Frontal cortex (tissue), 4 donors: ENCODE results near the gene CSRNP2. TPM values are rescaled to one million over a fixed set of nuclear protein-coding genes. Genes with fewer than 3 reads are reported as not detected.

ENCODE experiments used
- DNase-seq, 2 donors: peaks; one replicate each; pipeline ENCODE4 v3.0.0; 2012; ENCODE audit warnings: low spot score in 2 of 2
- FAIRE-seq: peaks from 2 replicates; lab custom pipeline; 2012; peaks lifted over from hg19 to GRCh38; lab: Jason Lieb, UNC
- total RNA-seq: library from RNA; depleted of rRNA; stranded (reverse); fragments of >200 nt; gene quantifications from one replicate; pipeline ENCODE4 v1.2.3, GENCODE V29; 2014
- donor health status: control.
- donor health status: control.
- donor health status: control.

CSRNP2 gene, protein sequence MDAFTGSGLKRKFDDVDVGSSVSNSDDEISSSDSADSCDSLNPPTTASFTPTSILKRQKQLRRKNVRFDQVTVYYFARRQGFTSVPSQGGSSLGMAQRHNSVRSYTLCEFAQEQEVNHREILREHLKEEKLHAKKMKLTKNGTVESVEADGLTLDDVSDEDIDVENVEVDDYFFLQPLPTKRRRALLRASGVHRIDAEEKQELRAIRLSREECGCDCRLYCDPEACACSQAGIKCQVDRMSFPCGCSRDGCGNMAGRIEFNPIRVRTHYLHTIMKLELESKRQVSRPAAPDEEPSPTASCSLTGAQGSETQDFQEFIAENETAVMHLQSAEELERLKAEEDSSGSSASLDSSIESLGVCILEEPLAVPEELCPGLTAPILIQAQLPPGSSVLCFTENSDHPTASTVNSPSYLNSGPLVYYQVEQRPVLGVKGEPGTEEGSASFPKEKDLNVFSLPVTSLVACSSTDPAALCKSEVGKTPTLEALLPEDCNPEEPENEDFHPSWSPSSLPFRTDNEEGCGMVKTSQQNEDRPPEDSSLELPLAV
- total RNA-seq: 69.3 TPM

DNA sequence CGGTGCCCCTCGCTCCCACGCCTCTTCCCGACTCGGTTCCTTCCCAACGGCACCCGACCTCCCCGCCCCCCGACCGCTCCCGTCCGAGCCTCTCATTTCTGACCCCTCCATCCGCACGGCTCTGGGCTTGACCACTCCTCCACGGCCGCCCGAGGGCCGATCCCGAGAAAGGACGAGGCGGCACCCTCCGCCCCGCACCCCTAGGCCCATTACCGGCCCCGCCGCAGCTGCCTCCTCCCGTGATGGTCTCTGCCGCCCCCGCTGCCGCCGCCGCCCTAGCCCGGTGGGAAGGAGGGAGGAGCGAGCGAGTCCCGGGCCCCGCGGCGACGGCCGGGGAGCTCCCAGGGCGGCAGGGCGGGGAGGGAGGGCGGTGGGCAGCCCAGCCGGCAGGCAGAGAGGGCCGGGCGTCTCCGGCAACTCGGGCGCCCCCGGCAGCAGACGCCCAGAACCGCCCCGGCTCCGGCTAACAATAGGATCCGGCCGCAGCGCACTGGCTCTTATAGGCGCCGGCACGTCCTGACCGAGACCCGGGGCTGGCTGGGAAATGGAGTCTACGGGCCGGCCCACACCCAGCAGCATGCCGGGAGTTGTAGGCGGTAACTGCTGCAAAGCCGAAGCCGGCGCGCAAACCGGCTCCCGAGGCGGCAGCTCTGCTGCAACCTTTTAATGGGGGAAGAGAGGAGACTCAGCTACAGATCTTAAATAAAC lies at the start of gene CSRNP2:
CSRNP2 (minus strand) TSS at position 471 of the 708 bp plus-strand sequence. CDS start 7,035 bp downstream, outside the sequence.
- peak; percentile 93 to 94 for DNase-seq
- FAIRE-seq: no peak

- DNase-seq: no peak
- FAIRE-seq: no peak
Observed at GRCh38 chr12:51132693-51133092, 49.3 kb upstream of the CSRNP2 start.

- no peak for DNase-seq
- FAIRE-seq: no peak
Observed at GRCh38 chr12:51131745-51132521, 48.5 kb upstream of the CSRNP2 start.

- no peak for FAIRE-seq
Observed at GRCh38 chr12:51128919-51129318, 45.5 kb upstream of the CSRNP2 start.

GRCh38 chr12:51127050-51127729 lies 43.8 kb upstream of the CSRNP2 start:
- no peak for FAIRE-seq
- DNase-seq: no peak

More at GRCh38 chr12:51128919-51129318, 45.5 kb upstream of the CSRNP2 start:
- DNase-seq: no peak

- FAIRE-seq (no peak), DNase-seq (no peak)
Observed at GRCh38 chr12:51126297-51126696, 42.9 kb upstream of the CSRNP2 start.

GRCh38 chr12:51124504-51124903 lies 41.1 kb upstream of the CSRNP2 start:
- FAIRE-seq (no peak), DNase-seq (no peak)

DNA sequence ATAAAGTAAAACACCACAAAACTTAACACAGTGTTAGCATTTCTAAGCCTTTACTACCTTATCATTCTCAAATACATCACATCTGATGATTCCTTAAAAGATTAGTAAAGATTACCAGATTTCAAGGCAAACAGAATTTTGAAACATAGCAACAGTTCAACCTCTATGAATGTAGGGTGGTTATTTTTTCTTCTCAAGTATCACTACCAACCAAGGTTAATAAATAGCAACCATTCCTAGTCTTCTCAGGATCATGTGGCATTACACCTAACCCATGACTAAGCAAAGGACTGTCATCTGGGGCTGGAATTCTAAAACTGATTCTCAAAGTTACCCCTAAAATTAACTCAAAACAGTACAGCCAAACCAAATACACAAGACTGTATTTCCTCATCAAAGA lies 39.4 kb upstream of the CSRNP2 start:
- FAIRE-seq (no peak), DNase-seq (no peak)

- no peak for DNase-seq
- no peak for FAIRE-seq
Observed at GRCh38 chr12:51118706-51119105, 35.3 kb upstream of the CSRNP2 start.

DNA sequence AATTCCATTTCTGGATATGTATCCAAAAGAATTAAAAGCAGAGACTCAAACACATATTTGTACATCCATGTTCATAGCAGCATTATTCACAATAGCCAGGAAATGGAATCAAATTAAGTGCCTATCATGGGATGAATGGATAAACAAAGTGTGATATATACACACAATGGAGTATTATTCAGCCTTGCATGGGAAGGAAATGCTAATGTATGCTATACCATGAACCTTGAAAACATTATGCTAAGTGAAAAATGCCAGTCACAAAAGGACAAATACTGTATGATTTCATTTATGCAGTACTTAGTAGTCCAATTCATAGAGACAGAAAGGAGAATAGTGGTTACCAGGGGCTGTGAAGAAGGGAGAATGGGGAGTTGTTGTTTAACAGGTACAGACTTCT lies 32.1 kb upstream of the CSRNP2 start:
- DNase-seq (no peak), FAIRE-seq (no peak)

GRCh38 chr12:51108136-51108535 lies 24.7 kb upstream of the CSRNP2 start:
- FAIRE-seq (no peak), DNase-seq (no peak)

- no peak for DNase-seq
- no peak for FAIRE-seq
Observed at GRCh38 chr12:51103977-51104376, 20.6 kb upstream of the CSRNP2 start.

- FAIRE-seq (no peak), DNase-seq (no peak)
Observed at GRCh38 chr12:51098611-51099010, 15.2 kb upstream of the CSRNP2 start.

GRCh38 chr12:51090705-51091229 lies 7.4 kb upstream of the CSRNP2 start:
- no peak for FAIRE-seq

GRCh38 chr12:51087818-51088217 lies 4.4 kb upstream of the CSRNP2 start:
- FAIRE-seq (no peak), DNase-seq (no peak)

More at GRCh38 chr12:51090705-51091229, 7.4 kb upstream of the CSRNP2 start:
- no peak for DNase-seq

DNA sequence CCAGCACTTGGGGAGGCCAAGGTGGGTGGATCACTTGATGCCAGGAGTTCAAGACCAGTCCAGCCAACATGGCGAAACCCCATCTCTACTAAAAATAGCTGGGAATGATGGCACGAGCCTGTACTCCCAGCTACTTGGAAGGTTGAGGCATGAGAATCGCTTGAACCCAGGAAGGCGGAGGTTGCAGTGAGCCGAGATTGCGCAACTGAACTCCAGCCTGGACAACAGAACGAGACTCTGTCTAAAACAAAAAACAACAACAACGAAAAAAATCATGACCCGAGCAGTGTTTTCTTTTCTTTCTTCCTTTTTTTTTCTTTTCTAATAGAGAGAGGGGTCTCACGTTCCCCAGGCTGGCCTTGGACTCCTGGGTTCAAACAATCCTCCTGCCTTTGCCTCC lies 3.5 kb upstream of the CSRNP2 start:
- no peak for FAIRE-seq
- DNase-seq: no peak

DNA sequence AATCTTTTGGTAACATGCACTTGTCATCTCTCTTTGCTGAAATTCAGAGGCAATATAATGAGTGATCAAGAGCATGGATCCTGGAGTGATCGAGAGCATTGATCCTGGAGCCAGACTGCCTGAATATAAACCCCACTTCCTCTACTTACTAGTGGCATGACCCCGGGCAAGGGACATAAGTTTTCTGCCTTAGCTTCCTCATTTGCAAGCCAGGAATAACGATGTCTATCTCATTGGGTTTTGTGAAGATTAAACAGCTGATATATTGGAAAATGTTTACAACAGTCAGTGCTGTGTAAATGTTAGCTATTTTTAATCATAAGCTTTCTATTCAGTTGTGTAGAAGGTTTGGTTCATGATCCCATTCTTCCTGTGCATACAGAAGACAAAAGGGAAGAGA lies 2.4 kb upstream of the CSRNP2 start:
- DNase-seq (no peak), FAIRE-seq (no peak)

DNA sequence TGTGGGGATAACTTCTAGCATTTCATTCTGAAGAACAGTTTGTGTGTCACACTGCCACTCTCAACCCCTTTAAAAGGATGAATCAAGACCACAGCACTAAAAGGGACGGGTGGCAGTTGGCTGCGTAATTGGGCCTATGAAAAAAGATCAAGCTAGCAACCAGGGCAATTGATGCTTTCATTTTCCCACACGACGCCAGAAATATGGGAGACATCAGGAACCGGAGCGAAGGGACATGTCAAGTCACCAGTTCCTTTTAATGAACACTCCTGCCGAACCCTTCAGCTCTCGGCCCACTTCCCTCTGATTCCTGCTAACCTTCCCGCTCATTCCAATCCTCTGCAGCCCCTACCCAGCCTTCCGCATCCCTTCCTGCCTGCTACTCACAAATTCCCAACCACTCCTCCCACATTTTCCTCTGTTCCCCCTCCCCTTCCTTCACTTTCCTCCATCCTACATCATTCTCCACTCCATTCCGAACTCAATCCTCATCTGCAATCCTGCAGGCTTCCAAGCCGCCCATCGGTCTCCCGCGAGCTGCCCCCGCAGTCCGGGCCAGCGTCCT lies 753 bp downstream of the CSRNP2 start:
- peak; percentile 23 to 24 for DNase-seq
- no peak for FAIRE-seq

GRCh38 chr12:51081421-51081820 lies 2.0 kb downstream of the CSRNP2 start:
- FAIRE-seq (no peak), DNase-seq (no peak)
